Left lung (tissue), 10 donors: ENCODE data around the gene CDK14. TPM values are rescaled to one million over a fixed set of nuclear protein-coding genes. Genes with fewer than 3 reads are reported as not detected.

Experiments used
- ATAC-seq: fragments of 200-7000 bp; cut with Tn5 transposase; one replicate; pipeline ENCODE4 v1.9.1; 2020; ENCODE audit warnings: moderate library complexity
- DNase-seq, 4 donors: peaks; one replicate each; pipeline ENCODE4 v3.0.0-alpha.2; 2013 to 2020
- H3K27ac ChIP-seq, 2 donors: fragments of 200-600 bp; sonication (generic) in 1 of 2; one replicate each; pipeline versions ENCODE4 v1.5.0 to v1.8.0; 2020 to 2021
- H3K27me3 ChIP-seq, 2 donors: fragments of 200-600 bp; sonication (generic) in 1 of 2; one replicate each; pipeline versions ENCODE4 v1.5.0 to v1.8.0; 2020 to 2021
- H3K36me3 ChIP-seq, 2 donors: fragments of 200-600 bp; sonication (generic) in 1 of 2; one replicate each; pipeline versions ENCODE4 v1.5.0 to v1.8.0; 2020 to 2021
- H3K4me1 ChIP-seq, 2 donors: fragments of 200-600 bp; one replicate each; pipeline ENCODE4 v1.8.0; 2021
- H3K4me3 ChIP-seq, 2 donors: fragments of 200-600 bp; sonication (generic) in 1 of 2; one replicate each; pipeline versions ENCODE4 v1.5.0 to v1.8.0; 2020 to 2021; ENCODE audit warnings: mild to moderate bottlenecking in 1 of 2
- H3K9me3 ChIP-seq, 2 donors: fragments of 200-600 bp; sonication (generic) in 1 of 2; one replicate each; pipeline versions ENCODE4 v1.5.0 to v1.8.0; 2020 to 2021
- intact Hi-C, 2 donors: fragments of 100-400 bp; cut with DNase I; formaldehyde crosslinking; loops; one replicate each; pipeline versions ENCODE4 v1.11.2 to v1.14.2; 2022
- polyA plus RNA-seq, 6 donors: library from polyadenylated mRNA; unstranded; fragments of 120-200 nt; gene quantifications; one replicate each; pipeline ENCODE4 v1.2.1, GENCODE V29; 2013; ENCODE audit not compliant: insufficient read length in 6 of 6
- total RNA-seq, 2 donors: library from RNA; stranded (reverse); fragmentation: NEBNext Ultra II Directional; extraction: Animal tissue kit (Norgen Biotek cat#: 25700); gene quantifications; one replicate each; pipeline ENCODE4 v1.2.1, GENCODE V29; 2021
- TF ChIP-seq, protein P1 (sequence below), 2 donors: fragments of 200-600 bp; sonication (generic) in 1 of 2; IDR thresholded peaks; one replicate each; pipeline versions ENCODE4 v1.5.0 to v1.8.0; 2021; ENCODE audit warnings: antibody characterized with exemption in 2 of 2
- donor health status: DM: no; HTN: yes; CAD: no.
- donor health status: DM: no; HTN: no; CAD: no.

The CDK14 gene
- total and polyA plus RNA-seq, 8 donors = 24.1 to 45.1 (median 30.0) TPM

DNA sequence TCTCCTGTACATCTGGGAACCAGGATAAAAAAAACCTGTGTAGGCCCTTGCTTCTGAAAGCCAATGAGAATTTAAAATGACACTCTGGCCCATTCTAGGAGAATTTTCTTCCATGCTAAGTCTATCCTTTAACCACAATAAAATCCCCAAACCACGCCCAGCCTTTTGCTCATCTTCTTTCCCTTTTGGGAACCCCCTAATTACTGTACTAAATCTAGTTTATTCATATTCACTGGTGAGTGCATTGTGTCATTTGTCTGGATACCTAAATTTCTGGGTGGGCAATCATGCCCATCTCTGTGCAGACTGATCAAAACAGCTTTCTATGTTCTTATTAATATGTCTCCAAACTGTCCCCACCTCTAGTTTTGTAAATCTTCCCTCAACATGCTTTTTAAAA is 11.7 kb upstream of the CDK14 start:
- Histone ChIP-seq H3K27ac (no peak overlapping the region), H3K27me3 (no peaks in the 10 kb centered on the region), H3K36me3 (no peaks in the 10 kb centered on the region), H3K9me3 (no peaks in the 10 kb centered on the region), H3K4me1 (peaks cover 0 to 13% of the 10 kb centered on the region in 2 donors), H3K4me3 (no peak overlapping the region)
- DNase-seq = no peak
- no peak for ATAC-seq
- TF ChIP-seq, protein P1, sequence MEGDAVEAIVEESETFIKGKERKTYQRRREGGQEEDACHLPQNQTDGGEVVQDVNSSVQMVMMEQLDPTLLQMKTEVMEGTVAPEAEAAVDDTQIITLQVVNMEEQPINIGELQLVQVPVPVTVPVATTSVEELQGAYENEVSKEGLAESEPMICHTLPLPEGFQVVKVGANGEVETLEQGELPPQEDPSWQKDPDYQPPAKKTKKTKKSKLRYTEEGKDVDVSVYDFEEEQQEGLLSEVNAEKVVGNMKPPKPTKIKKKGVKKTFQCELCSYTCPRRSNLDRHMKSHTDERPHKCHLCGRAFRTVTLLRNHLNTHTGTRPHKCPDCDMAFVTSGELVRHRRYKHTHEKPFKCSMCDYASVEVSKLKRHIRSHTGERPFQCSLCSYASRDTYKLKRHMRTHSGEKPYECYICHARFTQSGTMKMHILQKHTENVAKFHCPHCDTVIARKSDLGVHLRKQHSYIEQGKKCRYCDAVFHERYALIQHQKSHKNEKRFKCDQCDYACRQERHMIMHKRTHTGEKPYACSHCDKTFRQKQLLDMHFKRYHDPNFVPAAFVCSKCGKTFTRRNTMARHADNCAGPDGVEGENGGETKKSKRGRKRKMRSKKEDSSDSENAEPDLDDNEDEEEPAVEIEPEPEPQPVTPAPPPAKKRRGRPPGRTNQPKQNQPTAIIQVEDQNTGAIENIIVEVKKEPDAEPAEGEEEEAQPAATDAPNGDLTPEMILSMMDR (IDR thresholded peaks at IDR 0.05) = no peak
- intact Hi-C loops = no loop called here

DNA sequence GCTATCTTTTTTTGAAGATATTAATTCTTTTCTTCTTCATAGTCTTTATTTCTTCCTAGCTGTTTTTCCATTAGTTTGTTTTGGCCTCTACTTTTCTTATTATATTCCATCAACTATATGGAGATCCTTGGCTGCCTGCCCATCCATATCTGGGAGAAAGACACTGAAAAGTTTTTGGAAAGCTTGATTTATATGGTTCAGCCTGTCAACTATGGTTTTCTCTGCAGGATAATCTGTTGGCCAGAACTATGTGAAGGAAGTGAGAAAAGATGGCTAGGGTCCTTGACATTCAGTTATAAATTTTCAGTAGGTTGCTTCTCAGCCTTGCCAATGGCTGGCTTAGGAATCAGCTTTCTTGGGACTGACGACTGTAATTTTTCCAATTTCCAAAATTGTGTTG is 10.0 kb upstream of the CDK14 start:
- DNase-seq (no peak), ATAC-seq (no peak)
- H3K4me1 ChIP-seq = peaks cover 0 to 6% of the 10 kb centered on the region in 2 donors
- TF ChIP-seq, protein P1 (IDR thresholded peaks at IDR 0.05) = no peak
- H3K36me3 ChIP-seq = no peaks in the 10 kb centered on the region
- intact Hi-C loops = no loop called here
- H3K9me3 ChIP-seq = no peaks in the 10 kb centered on the region
- no peak overlapping the region for H3K27ac ChIP-seq
- H3K4me3 ChIP-seq = no peak overlapping the region
- H3K27me3 ChIP-seq = no peaks in the 10 kb centered on the region

DNA sequence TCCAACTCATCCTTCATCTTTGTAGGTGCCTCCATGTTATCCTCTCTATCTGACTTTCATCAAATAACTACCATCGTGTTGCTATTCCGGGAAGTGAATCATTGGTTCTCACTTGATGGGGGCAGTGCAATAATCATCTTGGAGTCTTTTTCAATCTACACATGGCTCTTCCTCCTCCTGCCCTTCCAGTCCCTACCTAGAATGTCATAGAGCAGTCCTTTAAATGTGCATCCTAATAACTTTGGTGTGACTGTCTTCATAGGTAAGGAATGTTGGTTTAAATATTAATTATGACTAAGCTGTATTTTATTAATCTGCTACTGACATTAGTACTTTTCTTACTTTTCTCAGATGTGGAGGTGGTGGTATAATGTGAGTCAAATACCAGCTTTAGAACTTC is 8.4 kb upstream of the CDK14 start:
- no peaks in the 10 kb centered on the region for H3K27me3 ChIP-seq
- no peak overlapping the region for H3K4me3 ChIP-seq
- ATAC-seq = no peak
- TF ChIP-seq, protein P1 (IDR thresholded peaks at IDR 0.05) = no peak
- no peak for DNase-seq
- H3K36me3 ChIP-seq = no peaks in the 10 kb centered on the region
- H3K4me1 ChIP-seq = peaks cover 0 to 11% of the 10 kb centered on the region in 2 donors
- intact Hi-C loops = no loop called here
- H3K9me3 ChIP-seq = no peaks in the 10 kb centered on the region
- no peak overlapping the region for H3K27ac ChIP-seq

DNA sequence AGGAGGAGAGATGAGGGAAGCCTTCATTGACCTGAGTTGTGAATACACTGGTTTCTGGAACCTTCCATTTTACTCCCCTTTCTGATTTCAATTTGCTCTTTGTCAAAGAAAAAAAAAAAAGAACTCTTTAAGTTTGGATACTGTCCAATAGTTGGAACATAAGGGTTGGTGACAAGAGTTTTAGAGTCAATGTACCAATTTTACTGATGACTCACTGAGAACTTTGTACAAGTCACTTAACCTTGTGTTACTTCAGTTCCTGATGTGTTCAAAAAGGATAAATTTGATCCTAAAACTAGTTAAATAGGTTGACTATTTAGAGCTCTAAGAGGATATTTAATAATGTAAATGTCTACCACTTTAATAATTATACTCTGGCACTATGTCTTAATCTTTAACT is 4.1 kb upstream of the CDK14 start:
- ATAC-seq (no peak), DNase-seq (no peak)
- TF ChIP-seq, protein P1 (IDR thresholded peaks at IDR 0.05) = no peak
- intact Hi-C loops = no loop called here
- Histone ChIP-seq H3K9me3 (no peaks in the 10 kb centered on the region), H3K27ac (no peak overlapping the region), H3K36me3 (no peaks in the 10 kb centered on the region), H3K4me3 (no peak overlapping the region), H3K4me1 (peaks cover 0 to 27% of the 10 kb centered on the region in 2 donors), H3K27me3 (no peaks in the 10 kb centered on the region)

DNA sequence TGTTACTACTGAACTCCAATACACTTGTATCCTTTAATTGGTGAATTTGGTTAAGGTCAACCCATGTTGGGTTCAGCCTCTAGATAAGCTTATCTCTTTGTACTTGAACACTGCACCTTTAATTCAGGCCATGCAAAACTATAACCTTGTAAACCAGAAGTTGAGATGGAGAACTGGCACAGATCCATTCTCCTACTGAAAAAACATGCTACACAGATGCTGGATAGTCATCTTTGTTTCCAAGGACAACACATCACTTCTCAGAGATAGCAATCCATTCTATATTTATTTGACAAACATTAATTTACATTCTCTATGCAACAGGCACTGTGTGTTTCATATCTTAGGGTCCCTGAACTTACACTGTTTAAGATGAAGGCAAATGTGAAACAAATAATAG is 2.9 kb upstream of the CDK14 start:
- H3K9me3 ChIP-seq = no peaks in the 10 kb centered on the region
- ATAC-seq (no peak), DNase-seq (no peak)
- intact Hi-C loops = no loop called here
- TF ChIP-seq, protein P1 (IDR thresholded peaks at IDR 0.05) = no peak
- H3K36me3 ChIP-seq = no peaks in the 10 kb centered on the region
- no peak overlapping the region for H3K27ac ChIP-seq
- peaks cover 0 to 39% of the 10 kb centered on the region in 2 donors for H3K4me1 ChIP-seq
- no peaks in the 10 kb centered on the region for H3K27me3 ChIP-seq
- H3K4me3 ChIP-seq = no peak overlapping the region
